Measurements from ENCODE around the gene NUMB. TPM values are rescaled to one million over a fixed set of nuclear protein-coding genes. Genes with fewer than 3 reads are reported as not detected.

Gene NUMB
- polyA plus RNA-seq, 1 donor from 2014 or later = 11.5 TPM

DNA sequence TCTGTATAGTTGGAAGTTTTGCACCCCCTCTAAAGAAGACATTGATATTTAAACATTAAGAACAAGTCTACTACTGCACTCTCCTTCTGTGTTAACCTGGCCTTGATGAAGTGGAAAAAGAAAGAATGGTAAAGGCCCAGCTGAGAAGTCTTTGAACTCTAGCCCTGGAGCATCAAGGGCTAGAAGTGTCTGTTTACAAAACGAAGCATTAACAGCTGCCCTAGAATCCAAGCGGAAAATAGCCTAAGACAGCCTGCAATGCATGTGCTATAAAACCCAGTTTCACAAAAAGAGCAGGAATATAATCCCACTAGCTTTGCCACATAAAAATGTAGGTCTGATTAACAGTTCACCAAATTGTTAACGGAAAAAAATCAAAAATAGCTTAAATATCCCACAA, 60.5 kb downstream of the NUMB start:
- H3K27ac ChIP-seq (ENCODE audit: low read length) = no peak overlapping the region
- no peak overlapping the region for H3K4me2 ChIP-seq (ENCODE audit: low read length)
- no peaks in the 10 kb centered on the region for H3F3A ChIP-seq (ENCODE audit: insufficient read depth, low read length, poor library complexity, severe bottlenecking)
- no peak overlapping the region for H3K9ac ChIP-seq (ENCODE audit: low read length)
- no peaks in the 10 kb centered on the region for H4K20me1 ChIP-seq (ENCODE audit: insufficient read depth)
- no peak overlapping the region for H2AFZ ChIP-seq (ENCODE audit: low read depth, low read length)
- no peaks in the 10 kb centered on the region for H3K9me2 ChIP-seq (ENCODE audit: insufficient read depth, low read length)
- no peaks in the 10 kb centered on the region for H3K27me3 ChIP-seq (ENCODE audit: insufficient read depth, low read depth, low read length)
- no peaks in the 10 kb centered on the region for H3K79me2 ChIP-seq (replicated peaks; ENCODE audit: insufficient read depth, low read length)
- H3K4me3 ChIP-seq (ENCODE audit: low read length) = no peak overlapping the region
- H3K9me3 ChIP-seq (ENCODE audit: low read length) = no peaks in the 10 kb centered on the region
- no peaks in the 10 kb centered on the region for H3K36me3 ChIP-seq (ENCODE audit: insufficient read depth, low read length)
- TF ChIP-seq TAF1 (IDR thresholded peaks at IDR 0.05; ENCODE audit: low read depth) = no peak
- no peak for TF ChIP-seq RAD21 (conservative IDR thresholded peaks at IDR 0.05)
- TF ChIP-seq, protein P1, sequence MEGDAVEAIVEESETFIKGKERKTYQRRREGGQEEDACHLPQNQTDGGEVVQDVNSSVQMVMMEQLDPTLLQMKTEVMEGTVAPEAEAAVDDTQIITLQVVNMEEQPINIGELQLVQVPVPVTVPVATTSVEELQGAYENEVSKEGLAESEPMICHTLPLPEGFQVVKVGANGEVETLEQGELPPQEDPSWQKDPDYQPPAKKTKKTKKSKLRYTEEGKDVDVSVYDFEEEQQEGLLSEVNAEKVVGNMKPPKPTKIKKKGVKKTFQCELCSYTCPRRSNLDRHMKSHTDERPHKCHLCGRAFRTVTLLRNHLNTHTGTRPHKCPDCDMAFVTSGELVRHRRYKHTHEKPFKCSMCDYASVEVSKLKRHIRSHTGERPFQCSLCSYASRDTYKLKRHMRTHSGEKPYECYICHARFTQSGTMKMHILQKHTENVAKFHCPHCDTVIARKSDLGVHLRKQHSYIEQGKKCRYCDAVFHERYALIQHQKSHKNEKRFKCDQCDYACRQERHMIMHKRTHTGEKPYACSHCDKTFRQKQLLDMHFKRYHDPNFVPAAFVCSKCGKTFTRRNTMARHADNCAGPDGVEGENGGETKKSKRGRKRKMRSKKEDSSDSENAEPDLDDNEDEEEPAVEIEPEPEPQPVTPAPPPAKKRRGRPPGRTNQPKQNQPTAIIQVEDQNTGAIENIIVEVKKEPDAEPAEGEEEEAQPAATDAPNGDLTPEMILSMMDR (IDR thresholded peaks at IDR 0.05; ENCODE audit: poor library complexity, severe bottlenecking) = no peak
- TF ChIP-seq, protein P2, sequence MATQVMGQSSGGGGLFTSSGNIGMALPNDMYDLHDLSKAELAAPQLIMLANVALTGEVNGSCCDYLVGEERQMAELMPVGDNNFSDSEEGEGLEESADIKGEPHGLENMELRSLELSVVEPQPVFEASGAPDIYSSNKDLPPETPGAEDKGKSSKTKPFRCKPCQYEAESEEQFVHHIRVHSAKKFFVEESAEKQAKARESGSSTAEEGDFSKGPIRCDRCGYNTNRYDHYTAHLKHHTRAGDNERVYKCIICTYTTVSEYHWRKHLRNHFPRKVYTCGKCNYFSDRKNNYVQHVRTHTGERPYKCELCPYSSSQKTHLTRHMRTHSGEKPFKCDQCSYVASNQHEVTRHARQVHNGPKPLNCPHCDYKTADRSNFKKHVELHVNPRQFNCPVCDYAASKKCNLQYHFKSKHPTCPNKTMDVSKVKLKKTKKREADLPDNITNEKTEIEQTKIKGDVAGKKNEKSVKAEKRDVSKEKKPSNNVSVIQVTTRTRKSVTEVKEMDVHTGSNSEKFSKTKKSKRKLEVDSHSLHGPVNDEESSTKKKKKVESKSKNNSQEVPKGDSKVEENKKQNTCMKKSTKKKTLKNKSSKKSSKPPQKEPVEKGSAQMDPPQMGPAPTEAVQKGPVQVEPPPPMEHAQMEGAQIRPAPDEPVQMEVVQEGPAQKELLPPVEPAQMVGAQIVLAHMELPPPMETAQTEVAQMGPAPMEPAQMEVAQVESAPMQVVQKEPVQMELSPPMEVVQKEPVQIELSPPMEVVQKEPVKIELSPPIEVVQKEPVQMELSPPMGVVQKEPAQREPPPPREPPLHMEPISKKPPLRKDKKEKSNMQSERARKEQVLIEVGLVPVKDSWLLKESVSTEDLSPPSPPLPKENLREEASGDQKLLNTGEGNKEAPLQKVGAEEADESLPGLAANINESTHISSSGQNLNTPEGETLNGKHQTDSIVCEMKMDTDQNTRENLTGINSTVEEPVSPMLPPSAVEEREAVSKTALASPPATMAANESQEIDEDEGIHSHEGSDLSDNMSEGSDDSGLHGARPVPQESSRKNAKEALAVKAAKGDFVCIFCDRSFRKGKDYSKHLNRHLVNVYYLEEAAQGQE (IDR thresholded peaks at IDR 0.05; ENCODE audit: borderline replicate concordance) = no peak
- TF ChIP-seq EZH2 (IDR thresholded peaks at IDR 0.05; ENCODE audit: borderline replicate concordance, insufficient read depth, low read length, poor library complexity, severe bottlenecking) = no peak
- no peak for TF ChIP-seq MXI1 (conservative IDR thresholded peaks at IDR 0.05; ENCODE audit: poor library complexity, severe bottlenecking)
- no peak for TF ChIP-seq EP300 (conservative IDR thresholded peaks at IDR 0.05; ENCODE audit: poor library complexity, severe bottlenecking)
- TF ChIP-seq SMC3 (conservative IDR thresholded peaks at IDR 0.05; ENCODE audit: poor library complexity) = no peak
- TF ChIP-seq POLR2AphosphoS5 (IDR thresholded peaks at IDR 0.05) = no peak

- Histone ChIP-seq H3K27me3 (ENCODE audit: insufficient read depth, low read depth, low read length) (no peaks in the 10 kb centered on the region), H3K4me3 (ENCODE audit: low read length) (no peak overlapping the region), H3K9me2 (ENCODE audit: insufficient read depth, low read length) (no peaks in the 10 kb centered on the region), H3K4me2 (ENCODE audit: low read length) (no peak overlapping the region), H3K79me2 (replicated peaks; ENCODE audit: insufficient read depth, low read length) (no peaks in the 10 kb centered on the region), H4K20me1 (ENCODE audit: insufficient read depth) (no peaks in the 10 kb centered on the region), H3K9ac (ENCODE audit: low read length) (no peak overlapping the region), H3F3A (ENCODE audit: insufficient read depth, low read length, poor library complexity, severe bottlenecking) (no peaks in the 10 kb centered on the region), H3K36me3 (ENCODE audit: insufficient read depth, low read length) (no peaks in the 10 kb centered on the region), H3K27ac (ENCODE audit: low read length) (no peak overlapping the region), H2AFZ (ENCODE audit: low read depth, low read length) (no peak overlapping the region), H3K9me3 (ENCODE audit: low read length) (no peaks in the 10 kb centered on the region)
- TF ChIP-seq TAF1 (IDR thresholded peaks at IDR 0.05; ENCODE audit: low read depth) = no peak
Measured at GRCh38 chr14:73394317-73394716, 64.0 kb downstream of the NUMB start.

- Histone ChIP-seq H3K79me2 (replicated peaks; ENCODE audit: insufficient read depth, low read length) (no peaks in the 10 kb centered on the region), H3F3A (ENCODE audit: insufficient read depth, low read length, poor library complexity, severe bottlenecking) (no peaks in the 10 kb centered on the region), H2AFZ (ENCODE audit: low read depth, low read length) (no peak overlapping the region), H3K9ac (ENCODE audit: low read length) (no peak overlapping the region), H3K9me3 (ENCODE audit: low read length) (no peaks in the 10 kb centered on the region), H3K4me2 (ENCODE audit: low read length) (no peak overlapping the region), H3K36me3 (ENCODE audit: insufficient read depth, low read length) (no peaks in the 10 kb centered on the region), H3K4me3 (ENCODE audit: low read length) (no peak overlapping the region), H3K9me2 (ENCODE audit: insufficient read depth, low read length) (no peaks in the 10 kb centered on the region), H3K27me3 (ENCODE audit: insufficient read depth, low read depth, low read length) (no peaks in the 10 kb centered on the region), H3K27ac (ENCODE audit: low read length) (no peak overlapping the region), H4K20me1 (ENCODE audit: insufficient read depth) (no peaks in the 10 kb centered on the region)
- TF ChIP-seq EP300 (conservative IDR thresholded peaks at IDR 0.05; ENCODE audit: poor library complexity, severe bottlenecking) (no peak), POLR2AphosphoS5 (IDR thresholded peaks at IDR 0.05) (no peak), EZH2 (IDR thresholded peaks at IDR 0.05; ENCODE audit: borderline replicate concordance, insufficient read depth, low read length, poor library complexity, severe bottlenecking) (no peak), TAF1 (IDR thresholded peaks at IDR 0.05; ENCODE audit: low read depth) (no peak), RAD21 (conservative IDR thresholded peaks at IDR 0.05) (no peak), SMC3 (conservative IDR thresholded peaks at IDR 0.05; ENCODE audit: poor library complexity) (no peak), MXI1 (conservative IDR thresholded peaks at IDR 0.05; ENCODE audit: poor library complexity, severe bottlenecking) (no peak)
- TF ChIP-seq, protein P2 (IDR thresholded peaks at IDR 0.05; ENCODE audit: borderline replicate concordance) = no peak
Measured at GRCh38 chr14:73393375-73393774, 65.0 kb downstream of the NUMB start.
